Measurements from ENCODE around the gene LMO2.

The LMO2 gene

GRCh38 chr11:33889821-33890378 is 2.0 kb downstream of the LMO2 start:
- DNase-seq (ENCODE audit: low read depth in 2 of 2, low spot score in 1 of 2), result no peak

- DNase-seq (ENCODE audit: low read depth in 2 of 2, low spot score in 1 of 2), result no peak
Measured at GRCh38 chr11:33889296-33889695, 2.6 kb downstream of the LMO2 start.

- DNase-seq (ENCODE audit: low read depth in 2 of 2, low spot score in 1 of 2), result no peak
Measured at GRCh38 chr11:33887886-33888285, 4.0 kb downstream of the LMO2 start.

GRCh38 chr11:33885338-33886005 is 6.4 kb downstream of the LMO2 start:
- DNase-seq (ENCODE audit: low read depth in 2 of 2, low spot score in 1 of 2), result no peak

- DNase-seq (ENCODE audit: low read depth in 2 of 2, low spot score in 1 of 2), result no peak
Measured at GRCh38 chr11:33884601-33885000, 7.3 kb downstream of the LMO2 start.

- no peak for DNase-seq (ENCODE audit: low read depth in 2 of 2, low spot score in 1 of 2)
Measured at GRCh38 chr11:33884035-33884434, 7.8 kb downstream of the LMO2 start.

- DNase-seq (ENCODE audit: low read depth in 2 of 2, low spot score in 1 of 2), result no peak
Measured at GRCh38 chr11:33881651-33882503, 10.0 kb downstream of the LMO2 start.

- DNase-seq (ENCODE audit: low read depth in 2 of 2, low spot score in 1 of 2), result no peak
Measured at GRCh38 chr11:33880979-33881378, 10.9 kb downstream of the LMO2 start.

- DNase-seq (ENCODE audit: low read depth in 2 of 2, low spot score in 1 of 2), result no peak
Measured at GRCh38 chr11:33879375-33879774, 12.5 kb downstream of the LMO2 start.

- DNase-seq (ENCODE audit: low read depth in 2 of 2, low spot score in 1 of 2), result no peak
Measured at GRCh38 chr11:33877038-33877437, 14.8 kb downstream of the LMO2 start.

GRCh38 chr11:33875621-33876294 is 16.1 kb downstream of the LMO2 start:
- no peak for DNase-seq (ENCODE audit: low read depth in 2 of 2, low spot score in 1 of 2)

GRCh38 chr11:33874910-33875490 is 16.9 kb downstream of the LMO2 start:
- DNase-seq (ENCODE audit: low read depth in 2 of 2, low spot score in 1 of 2), result no peak

GRCh38 chr11:33874433-33874832 is 17.4 kb downstream of the LMO2 start:
- no peak for DNase-seq (ENCODE audit: low read depth in 2 of 2, low spot score in 1 of 2)

GRCh38 chr11:33869481-33870422 is 22.1 kb downstream of the LMO2 start:
- no peak for DNase-seq (ENCODE audit: low read depth in 2 of 2, low spot score in 1 of 2)

- no peak for DNase-seq (ENCODE audit: low read depth in 2 of 2, low spot score in 1 of 2)
Measured at GRCh38 chr11:33868647-33869461, 23.0 kb downstream of the LMO2 start.

GRCh38 chr11:33867996-33868646 is 23.8 kb downstream of the LMO2 start:
- no peak for DNase-seq (ENCODE audit: low read depth in 2 of 2, low spot score in 1 of 2)

GRCh38 chr11:33867561-33867960 is 24.3 kb downstream of the LMO2 start:
- DNase-seq (ENCODE audit: low read depth in 2 of 2, low spot score in 1 of 2), result no peak

GRCh38 chr11:33866936-33867335 is 24.9 kb downstream of the LMO2 start:
- no peak for DNase-seq (ENCODE audit: low read depth in 2 of 2, low spot score in 1 of 2)

- DNase-seq (ENCODE audit: low read depth in 2 of 2, low spot score in 1 of 2), result no peak
Measured at GRCh38 chr11:33864479-33864878, 27.4 kb downstream of the LMO2 start.
